ENCODE measurements around the gene NAA10. TPM values are rescaled to one million over a fixed set of nuclear protein-coding genes. Genes with fewer than 3 reads are reported as not detected.
"Not testable (repeated sequence)": the region's sequence is repeated elsewhere in the genome, so short reads cannot be mapped to it uniquely, and the experiment has no call there.

The NAA10 gene
- total RNA-seq (10 to 100 TPM; 45.2 to 79.7 (median 75.6) TPM), polyA plus RNA-seq (10 to 100 TPM; 37.6 to 47.2 TPM), total RNA-seq (15.9 reads per million, percentile 45 among the genes with 10 or more reads in this experiment)

DNA sequence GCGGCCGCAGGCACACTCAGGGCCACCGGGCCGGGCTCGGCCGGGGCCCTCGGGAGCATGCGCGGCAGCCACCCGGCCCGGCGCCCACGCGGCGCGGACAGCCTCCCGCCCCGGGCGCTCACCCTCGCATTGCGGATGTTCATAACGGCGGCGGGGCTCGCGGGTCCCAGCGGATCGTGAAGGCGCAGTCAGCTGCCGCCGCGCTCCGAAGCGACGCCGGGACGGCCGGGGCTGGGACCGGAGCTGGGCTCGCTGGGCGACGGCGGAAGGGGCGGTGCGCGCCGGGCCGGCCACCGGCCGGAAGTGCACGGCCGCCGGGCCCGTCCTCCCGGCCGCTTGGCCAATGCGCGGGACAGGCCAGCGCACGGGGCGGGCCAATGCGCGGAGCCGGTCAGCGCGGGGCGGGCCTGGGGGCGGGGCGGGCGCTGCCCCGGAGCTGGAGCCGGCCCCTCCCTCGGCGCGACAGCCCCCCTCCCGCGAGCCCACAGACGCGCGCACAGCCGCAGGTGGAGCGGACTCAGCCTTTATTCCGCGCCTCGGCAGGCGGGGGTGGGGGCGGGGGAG is at the start of gene NAA10:
Gene NAA10 (minus strand): TSS at position 276 of the 564 bp plus-strand sequence. CDS start 133 bp downstream, at position 143.
- peaks cover 0 to 34% (median 17%) of the 10 kb centered on the region in 7 donors for H3K4me1 Mint-ChIP-seq
- ChIA-PET CTCF (interaction anchor here (1.1 kb wide), 1 partner anchor 11 kb away, joined by 3 read pairs; no protein-coding TSS in a partner anchor), POLR2A (interaction anchor here (17.4 to 21.0 kb wide), 2 partner anchors 8 to 9 kb away, joined by 384 read pairs; partner anchors contain the start of genes ARHGAP4, NAA10 and RENBP)
- H3K27me3 Mint-ChIP-seq: no peaks in the 10 kb centered on the region
- peak within 1 kb of the TSS; percentile 60 for H3K27ac ChIP-seq (ENCODE audit: low read depth, low read length)
- intact Hi-C loops (cut with micrococcal nuclease): loop anchor here (1.0 kb wide), 2 partner anchors 9 to 12 kb away; partner anchors contain the start of gene ARHGAP4 (in 1 of the 2)
- H3K36me3 ChIP-seq (ENCODE audit: control insufficient read depth in 2 of 3, insufficient read depth in 3 of 3, low read length in 3 of 3): peaks cover 0 to 16% (median 0%) of the 10 kb centered on the region in 3 experiments
- H3K36me3 Mint-ChIP-seq: peaks cover 0 to 4% (median 0%) of the 10 kb centered on the region in 5 donors
- H3K9me3 Mint-ChIP-seq: no peaks in the 10 kb centered on the region
- H3K9me3 ChIP-seq (ENCODE audit: control insufficient read depth in 2 of 3, low read length in 3 of 3): no peaks in the 10 kb centered on the region
- H3K27me3 ChIP-seq (ENCODE audit: control insufficient read depth in 2 of 2, insufficient read depth in 2 of 2, low read length in 2 of 2): no peaks in the 10 kb centered on the region
- DNase-seq: peak in 7 of 9 donors; percentile 19 to 76 (median 34)
- peak within 1 kb of the TSS; percentile 39 for H3K4me3 ChIP-seq (ENCODE audit: low read length)
- peak within 1 kb of the TSS; percentile 62 to 90 (median 83) for H3K27ac Mint-ChIP-seq
- H3K4me1 ChIP-seq (ENCODE audit: control insufficient read depth in 2 of 2, insufficient read depth in 2 of 2, low read length in 2 of 2): no peaks in the 10 kb centered on the region
- ATAC-seq: peak; percentile 92
- peak within 1 kb of the TSS; percentile 80 to 90 (median 87) for H3K4me3 Mint-ChIP-seq

DNA sequence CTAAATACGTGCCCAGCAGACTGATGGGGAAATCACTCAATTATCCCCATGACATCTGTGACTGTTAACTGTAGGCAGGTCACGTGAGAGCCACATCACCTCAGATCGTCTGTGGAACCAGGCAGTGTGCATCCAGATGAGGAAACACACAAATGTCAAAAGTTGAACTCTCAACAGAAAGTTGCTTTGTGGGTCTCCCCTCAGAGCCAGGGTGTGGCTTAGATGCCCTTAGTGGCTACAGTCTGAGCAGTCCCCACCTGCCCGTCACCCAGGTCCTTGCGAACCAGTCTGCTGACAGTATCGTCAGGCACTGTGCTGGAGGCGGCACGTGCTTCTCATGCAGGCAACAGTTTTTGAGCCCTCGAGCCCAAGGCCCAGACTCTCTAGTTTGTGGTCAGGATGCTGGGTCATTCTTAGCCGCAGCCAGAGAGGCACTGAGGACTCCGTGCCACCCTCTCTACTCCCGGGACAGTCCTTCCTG is 48.5 kb upstream of the NAA10 start:
- Mint-ChIP-seq H3K27ac (peak overlapping the region; percentile 80 to 97 (median 94)), H3K4me1 (peaks cover 18 to 60% (median 32%) of the 10 kb centered on the region in 7 donors), H3K36me3 (no peaks in the 10 kb centered on the region), H3K27me3 (no peaks in the 10 kb centered on the region), H3K4me3 (peak overlapping the region; percentile 26 to 86 (median 76)), H3K9me3 (no peaks in the 10 kb centered on the region)
- peak; percentile 37 for ATAC-seq
- Histone ChIP-seq H3K4me3 (ENCODE audit: low read length) (no peak overlapping the region), H3K27me3 (ENCODE audit: control insufficient read depth in 2 of 2, insufficient read depth in 2 of 2, low read length in 2 of 2) (no peaks in the 10 kb centered on the region), H3K36me3 (ENCODE audit: control insufficient read depth in 2 of 3, insufficient read depth in 3 of 3, low read length in 3 of 3) (no peaks in the 10 kb centered on the region), H3K27ac (ENCODE audit: low read depth, low read length) (peak overlapping the region; percentile 68), H3K4me1 (ENCODE audit: control insufficient read depth in 2 of 2, insufficient read depth in 2 of 2, low read length in 2 of 2) (peaks cover 37 to 41% of the 10 kb centered on the region in 2 donors), H3K9me3 (ENCODE audit: control insufficient read depth in 2 of 3, low read length in 3 of 3) (no peaks in the 10 kb centered on the region)
- ChIA-PET CTCF (interaction anchor here (0.8 kb wide), 1 partner anchor 12 kb away, joined by 3 read pairs; no protein-coding TSS in a partner anchor), POLR2A (interaction anchor here (1.0 to 3.8 kb wide), 2 partner anchors 11 to 15 kb away, joined by 4 to 32 read pairs; partner anchors contain the start of genes HCFC1 and TMEM187)
- peak in 1 of 9 donors; percentile 15 for DNase-seq
- intact Hi-C loops (cut with micrococcal nuclease): no loop called here

- Mint-ChIP-seq H3K27ac (peak overlapping the region; percentile 89 to 97 (median 96)), H3K4me3 (peak overlapping the region; percentile 70 to 86 (median 78)), H3K9me3 (no peaks in the 10 kb centered on the region), H3K36me3 (no peaks in the 10 kb centered on the region), H3K27me3 (no peaks in the 10 kb centered on the region), H3K4me1 (peaks cover 18 to 55% (median 32%) of the 10 kb centered on the region in 7 donors)
- H3K27me3 ChIP-seq (ENCODE audit: control insufficient read depth in 2 of 2, insufficient read depth in 2 of 2, low read length in 2 of 2): no peaks in the 10 kb centered on the region
- no peaks in the 10 kb centered on the region for H3K9me3 ChIP-seq (ENCODE audit: control insufficient read depth in 2 of 3, low read length in 3 of 3)
- no peaks in the 10 kb centered on the region for H3K36me3 ChIP-seq (ENCODE audit: control insufficient read depth in 2 of 3, insufficient read depth in 3 of 3, low read length in 3 of 3)
- peak overlapping the region; percentile 25 for H3K4me3 ChIP-seq (ENCODE audit: low read length)
- intact Hi-C loops (cut with micrococcal nuclease): loop anchor here (1.0 kb wide), 1 partner anchor 10 kb away; the partner anchor contains the start of gene TMEM187 (in 2 of the 2)
- peaks cover 37 to 41% of the 10 kb centered on the region in 2 donors for H3K4me1 ChIP-seq (ENCODE audit: control insufficient read depth in 2 of 2, insufficient read depth in 2 of 2, low read length in 2 of 2)
- ATAC-seq (peak; percentile 51), DNase-seq (peak in 8 of 9 donors; percentile 58 to 69 (median 65))
- ChIA-PET CTCF (interaction anchor here (1.9 to 2.1 kb wide), 2 partner anchors 11 to 15 kb away, joined by 10 read pairs; partner anchors contain the start of gene HCFC1), POLR2A (interaction anchor here (0.9 to 2.8 kb wide), 10 partner anchors 11 to 447 kb away, joined by 3 to 53 read pairs (median 7); partner anchors contain the start of genes ARHGAP4, HCFC1, IRAK1 and RPL10)
- peak overlapping the region; percentile 68 for H3K27ac ChIP-seq (ENCODE audit: low read depth, low read length)
Measured at GRCh38 chrX:153981771-153982533, 47.1 kb upstream of the NAA10 start.

DNA sequence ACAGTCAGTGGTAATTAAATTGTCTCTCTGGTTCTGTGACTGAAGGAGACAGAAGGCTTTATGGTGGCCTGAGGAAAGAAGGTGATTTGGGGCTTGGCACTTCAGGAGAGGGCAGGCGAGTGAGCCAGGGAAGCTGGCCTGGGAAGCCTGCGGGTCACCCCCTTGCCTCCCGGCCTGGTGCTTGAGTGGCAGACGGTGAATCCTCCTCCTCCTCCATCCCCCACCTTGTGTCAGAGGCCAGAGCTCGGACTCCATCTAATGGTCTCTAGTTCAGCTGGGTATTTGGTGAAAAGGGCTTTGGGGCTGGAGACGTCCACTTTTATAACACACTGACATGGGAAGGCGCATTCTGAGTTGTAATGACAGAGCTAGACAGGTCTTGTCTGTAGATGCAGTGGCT is 46.4 kb upstream of the NAA10 start:
- Mint-ChIP-seq H3K27me3 (no peaks in the 10 kb centered on the region), H3K4me1 (peaks cover 18 to 53% (median 32%) of the 10 kb centered on the region in 7 donors), H3K9me3 (no peaks in the 10 kb centered on the region), H3K4me3 (peak overlapping the region; percentile 70 to 86 (median 78)), H3K36me3 (no peaks in the 10 kb centered on the region), H3K27ac (peak overlapping the region; percentile 89 to 97 (median 96))
- no peaks in the 10 kb centered on the region for H3K27me3 ChIP-seq (ENCODE audit: control insufficient read depth in 2 of 2, insufficient read depth in 2 of 2, low read length in 2 of 2)
- POLR2A ChIA-PET: interaction anchor here (0.9 to 2.8 kb wide), 10 partner anchors 11 to 448 kb away, joined by 3 to 53 read pairs (median 7); partner anchors contain the start of genes ARHGAP4, HCFC1, IRAK1 and RPL10
- peaks cover 37 to 41% of the 10 kb centered on the region in 2 donors for H3K4me1 ChIP-seq (ENCODE audit: control insufficient read depth in 2 of 2, insufficient read depth in 2 of 2, low read length in 2 of 2)
- ATAC-seq: no peak
- CTCF ChIA-PET: interaction anchor here (1.9 to 2.1 kb wide), 2 partner anchors 10 to 14 kb away, joined by 10 read pairs; partner anchors contain the start of gene HCFC1
- H3K9me3 ChIP-seq (ENCODE audit: control insufficient read depth in 2 of 3, low read length in 3 of 3): no peaks in the 10 kb centered on the region
- intact Hi-C loops (cut with micrococcal nuclease): loop anchor here (1.0 kb wide), 1 partner anchor 9 kb away; the partner anchor contains the start of gene TMEM187 (in 2 of the 2)
- H3K36me3 ChIP-seq (ENCODE audit: control insufficient read depth in 2 of 3, insufficient read depth in 3 of 3, low read length in 3 of 3): no peaks in the 10 kb centered on the region
- no peak for DNase-seq
- H3K27ac ChIP-seq (ENCODE audit: low read depth, low read length): peak overlapping the region; percentile 68
- H3K4me3 ChIP-seq (ENCODE audit: low read length): peak overlapping the region; percentile 25

GRCh38 chrX:153980394-153980793 is 45.6 kb upstream of the NAA10 start:
- CTCF ChIA-PET: interaction anchor here (0.6 to 2.1 kb wide), 3 partner anchors 10 to 15 kb away, joined by 3 to 10 read pairs (median 10); partner anchors contain the start of gene HCFC1
- H3K4me3 ChIP-seq (ENCODE audit: low read length): not testable (repeated sequence)
- peaks cover 37 to 41% of the 10 kb centered on the region in 2 donors for H3K4me1 ChIP-seq (ENCODE audit: control insufficient read depth in 2 of 2, insufficient read depth in 2 of 2, low read length in 2 of 2)

More at GRCh38 chrX:153980394-153980793, 45.6 kb upstream of the NAA10 start:
- H3K4me1 Mint-ChIP-seq: peaks cover 20 to 55% (median 35%) of the 10 kb centered on the region in 7 donors
- H3K4me3 Mint-ChIP-seq: peak overlapping the region; percentile 70 to 82 (median 75)
- H3K27me3 ChIP-seq (ENCODE audit: control insufficient read depth in 2 of 2, insufficient read depth in 2 of 2, low read length in 2 of 2); intact Hi-C loops (cut with micrococcal nuclease); H3K36me3 ChIP-seq (ENCODE audit: control insufficient read depth in 2 of 3, insufficient read depth in 3 of 3, low read length in 3 of 3); H3K27me3 Mint-ChIP-seq; H3K9me3 ChIP-seq (ENCODE audit: control insufficient read depth in 2 of 3, low read length in 3 of 3); H3K36me3 Mint-ChIP-seq; H3K9me3 Mint-ChIP-seq: not testable (repeated sequence)
- POLR2A ChIA-PET: interaction anchor here (1.3 to 2.8 kb wide), 7 partner anchors 10 to 53 kb away, joined by 3 to 53 read pairs (median 7); partner anchors contain the start of genes HCFC1, IRAK1 and TMEM187
- peak overlapping the region; percentile 68 for H3K27ac ChIP-seq (ENCODE audit: low read depth, low read length)
- ATAC-seq (peak; percentile 47), DNase-seq (peak in 1 of 9 donors; percentile 34)
- peak overlapping the region; percentile 78 to 97 (median 92) for H3K27ac Mint-ChIP-seq

All from naive thymus-derived CD4-positive, alpha-beta T cell (primary cell).